Keratinocyte (primary cell): ENCODE data around the gene IL15RA. TPM values are rescaled to one million over a fixed set of nuclear protein-coding genes. Genes with fewer than 3 reads are reported as not detected.

Experiments
- DNase-seq: peaks from one replicate; pipeline ENCODE4 v3.0.0-alpha.2; 2011; ENCODE audit warnings: low read depth, missing footprints, low spot score
- FAIRE-seq: peaks from 2 replicates; lab custom pipeline; 2011; peaks lifted over from hg19 to GRCh38; lab: Jason Lieb, UNC
- H2AFZ ChIP-seq: 2 replicates; pipeline ENCODE4 v1.6.0; 2012; ENCODE audit warnings: low read length, control low read depth, inconsistent platforms; ENCODE audit not compliant: control insufficient read depth
- H3K27ac ChIP-seq: 2 replicates; pipeline ENCODE4 v1.5.1; 2011; ENCODE audit warnings: low read length; ENCODE audit not compliant: control insufficient read depth, insufficient read depth
- H3K27me3 ChIP-seq: 3 replicates; pipeline ENCODE4 v1.6.0; 2011; ENCODE audit warnings: low read length; ENCODE audit not compliant: control insufficient read depth, insufficient read depth; ENCODE audit errors: extremely low read depth
- H3K36me3 ChIP-seq, 2 experiments: 2 replicates in 1 of 2; 3 replicates in 1 of 2; pipeline ENCODE4 v1.5.1; 2011; ENCODE audit warnings: low read length in 2 of 2, mild to moderate bottlenecking in 1 of 2; ENCODE audit not compliant: control insufficient read depth in 2 of 2, insufficient read depth in 2 of 2; ENCODE audit errors: extremely low read depth in 1 of 2
- H3K4me1 ChIP-seq: 3 replicates; pipeline ENCODE4 v1.5.1; 2011; ENCODE audit warnings: low read length; ENCODE audit not compliant: control insufficient read depth, insufficient read depth; ENCODE audit errors: extremely low read depth
- H3K4me2 ChIP-seq: 3 replicates; pipeline ENCODE4 v1.6.0; 2011; ENCODE audit warnings: low read depth, low read length; ENCODE audit not compliant: control insufficient read depth, insufficient read depth; ENCODE audit errors: extremely low read depth
- H3K4me3 ChIP-seq, 3 experiments: fragments of 200-600 bp in 1 of 3; sonication (generic) in 1 of 3; 2 replicates in 2 of 3; 3 replicates in 1 of 3; pipeline ENCODE4 v1.5.1; 2011 to 2016; ENCODE audit warnings: low read length in 3 of 3, mild to moderate bottlenecking in 3 of 3, control low read depth in 2 of 3, inconsistent platforms in 1 of 3, low read depth in 1 of 3, mixed read lengths in 1 of 3, mixed run types in 1 of 3, moderate library complexity in 1 of 3; ENCODE audit not compliant: control insufficient read depth in 2 of 3, insufficient read depth in 2 of 3; ENCODE audit errors: extremely low read depth in 1 of 3
- H3K79me2 ChIP-seq: 2 replicates; pipeline ENCODE4 v1.6.0; 2012; ENCODE audit warnings: low read length; ENCODE audit not compliant: control insufficient read depth, insufficient read depth
- H3K9ac ChIP-seq: 3 replicates; pipeline ENCODE4 v1.6.0; 2011; ENCODE audit warnings: low read length; ENCODE audit not compliant: control insufficient read depth, insufficient read depth; ENCODE audit errors: extremely low read depth
- H3K9me1 ChIP-seq: 3 replicates; pipeline ENCODE4 v1.6.0; 2011; ENCODE audit warnings: low read length; ENCODE audit not compliant: control insufficient read depth, insufficient read depth; ENCODE audit errors: extremely low read depth
- H3K9me3 ChIP-seq: 2 replicates; pipeline ENCODE4 v1.5.1; 2012; ENCODE audit warnings: low read depth, low read length; ENCODE audit not compliant: control insufficient read depth
- H4K20me1 ChIP-seq: 3 replicates; pipeline ENCODE4 v1.6.0; 2011; ENCODE audit warnings: low read length; ENCODE audit not compliant: control insufficient read depth, insufficient read depth; ENCODE audit errors: extremely low read depth
- CTCF ChIP-seq, 3 experiments: IDR thresholded peaks in 1 of 3; conservative IDR thresholded peaks in 1 of 3; optimal IDR thresholded peaks in 1 of 3; 2 replicates in 2 of 3; 3 replicates in 1 of 3; pipeline versions ENCODE3 to v1.5.1; 2011; ENCODE audit warnings: low read length in 3 of 3, mild to moderate bottlenecking in 3 of 3, moderate library complexity in 2 of 3, control low read depth in 1 of 3, inconsistent platforms in 1 of 3; ENCODE audit not compliant: insufficient read depth in 2 of 3; ENCODE audit errors: extremely low read depth in 1 of 3
- EZH2 ChIP-seq: IDR thresholded peaks from one replicate; pipeline ENCODE4 v1.6.1; 2012; ENCODE audit warnings: inconsistent platforms, mild to moderate bottlenecking, low read length, moderate library complexity
- dilution Hi-C: fragments of 300-500 bp; cut with MboI; formaldehyde crosslinking; loops from one replicate; pipeline ENCODE4 v1.7.0; 2020; ENCODE audit warnings: low sequenced_read_pairs; ENCODE audit not compliant: extremely low pct_ligation_motif_present
- polyA plus RNA-seq, 5 experiments: library from polyadenylated mRNA; depleted of rRNA in 3 of 5; stranded (reverse) in 3 of 5; stranded (forward) in 1 of 5; unstranded in 1 of 5; fragments of >200 nt; gene quantifications; 1 replicate in 1 of 5; 2 replicates in 3 of 5; 3 replicates in 1 of 5; pipeline versions ENCODE4 v1.2.1 to v1.2.3, GENCODE V29; 2011 to 2012; ENCODE audit warnings: missing spikeins in 2 of 5, low read depth in 1 of 5, low replicate concordance in 1 of 5
- small RNA-seq, 3 experiments: library from RNA; depleted of rRNA; stranded (forward); fragments of <200 nt; gene quantifications; one replicate each; pipeline ENCODE3, GENCODE V24; 2012; ENCODE audit warnings: low read depth in 3 of 3, low replicate concordance in 1 of 3; ENCODE audit not compliant: insufficient read length in 3 of 3

The IL15RA gene
- polyA plus RNA-seq, 1 donor (not counting 4 experiments of a cell fraction or from before 2014, with no cell fraction given), result 3.8 TPM

GRCh38 chr10:5902511-5903274 lies 74.7 kb downstream of the IL15RA start:
- H3K4me2 ChIP-seq, result no peak overlapping the region
- H3K9me3 ChIP-seq, result no peaks in the 10 kb centered on the region
- H4K20me1 ChIP-seq, result no peaks in the 10 kb centered on the region
- no peaks in the 10 kb centered on the region for H3K9me1 ChIP-seq
- peaks cover 15% of the 10 kb centered on the region for H3K4me1 ChIP-seq
- H3K4me3 ChIP-seq, result no peak overlapping the region
- H3K36me3 ChIP-seq, result peaks cover 8 to 14% of the 10 kb centered on the region in 2 experiments
- H3K9ac ChIP-seq, result no peak overlapping the region
- no peak for FAIRE-seq
- no peak for DNase-seq
- TF ChIP-seq CTCF (optimal IDR thresholded peaks at IDR 0.05 in 1 of 3, IDR thresholded peaks at IDR 0.05 in 1 of 3, conservative IDR thresholded peaks at IDR 0.05 in 1 of 3; ENCODE audit: extremely low read depth in 1 of 3, insufficient read depth in 2 of 3, low read length in 3 of 3), result no peak
- TF ChIP-seq EZH2, result no peak
- dilution Hi-C loops, result no loop called here
- H3K27ac ChIP-seq, result no peak overlapping the region
- H2AFZ ChIP-seq, result no peak overlapping the region
- no peaks in the 10 kb centered on the region for H3K27me3 ChIP-seq
- H3K79me2 ChIP-seq, result peaks cover 28% of the 10 kb centered on the region

Small RNAs within 50 kb of the gene (small RNA-seq; reads per million reads assigned to genes)
- 0 reads per million in 3 experiments for gene RF00397

Other genes with a start within 250 kb of the IL15RA start
- 155 to 293 TPM (median 244 TPM) in 3 replicates for gene GDI2, start 164.1 kb downstream of the IL15RA start, polyA plus RNA-seq
- 5.4 to 6.2 TPM (median 6.0 TPM) in 3 replicates for gene ANKRD16, start 87.7 kb downstream of the IL15RA start, polyA plus RNA-seq
- gene FBH1, start 87.3 kb downstream of the IL15RA start, polyA plus RNA-seq, result 55.9 to 70.0 TPM (median 61.8 TPM) in 3 replicates
- not detected in 3 replicates for gene IL2RA, start 84.8 kb upstream of the IL15RA start, polyA plus RNA-seq
- 30.0 to 54.8 TPM (median 35.0 TPM) in 3 replicates for gene RBM17, start 111.5 kb upstream of the IL15RA start, polyA plus RNA-seq
- gene PFKFB3, start 225.4 kb upstream of the IL15RA start, polyA plus RNA-seq, result 14.0 to 21.3 TPM (median 18.6 TPM) in 3 replicates